Cardiac muscle cell (in vitro differentiated cells and primary cell): Measurements from ENCODE around the gene GPRC5B. TPM values are rescaled to one million over a fixed set of nuclear protein-coding genes. Genes with fewer than 3 reads are reported as not detected.

Experiments
- DNase-seq, 2 donors: peaks; one replicate each; pipeline versions ENCODE4 v3.0.0 to v3.0.0-alpha.2; 2010 to 2017; ENCODE audit warnings: low read depth in 1 of 2, low spot score in 1 of 2
- H3K27ac ChIP-seq: fragments of 200-600 bp; sonication (generic); 2 replicates; pipeline ENCODE4 v1.5.1; 2016
- H3K27me3 ChIP-seq: fragments of 200-600 bp; sonication (generic); 2 replicates; pipeline ENCODE4 v1.6.0; 2016; ENCODE audit warnings: control low read depth
- H3K36me3 ChIP-seq: fragments of 200-600 bp; sonication (generic); 2 replicates; pipeline ENCODE4 v1.5.1; 2016; ENCODE audit warnings: control low read depth
- H3K4me1 ChIP-seq: fragments of 200-600 bp; sonication (generic); 2 replicates; pipeline ENCODE4 v1.8.1; 2017; ENCODE audit warnings: low read depth, mild to moderate bottlenecking, mixed run types
- H3K4me3 ChIP-seq: fragments of 200-600 bp; sonication (generic); 2 replicates; pipeline ENCODE4 v1.5.1; 2016; ENCODE audit warnings: mild to moderate bottlenecking
- H3K9me3 ChIP-seq: fragments of 200-600 bp; sonication (generic); 2 replicates; pipeline ENCODE4 v1.5.1; 2017; ENCODE audit warnings: low read depth, mild to moderate bottlenecking, control low read depth
- polyA plus RNA-seq: library from polyadenylated mRNA; unstranded; fragments of >200 nt; fragmentation: Nextera tagmentation; extraction: Ambion mirVana; gene quantifications from 2 replicates; pipeline ENCODE4 v1.2.1, GENCODE V29; 2016
- total RNA-seq: library from RNA; depleted of rRNA; stranded (reverse); fragments of >200 nt; gene quantifications from 2 replicates; pipeline ENCODE4 v1.2.3, GENCODE V29; 2016
- TF ChIP-seq, protein P1 (sequence below): IDR thresholded peaks from 2 replicates; pipeline ENCODE4 v1.5.1; 2012; ENCODE audit warnings: low read depth, mild to moderate bottlenecking, low read length

GPRC5B gene
- total and polyA plus RNA-seq, 2 experiments from 2014 or later: 14.7 to 15.5 TPM

DNA sequence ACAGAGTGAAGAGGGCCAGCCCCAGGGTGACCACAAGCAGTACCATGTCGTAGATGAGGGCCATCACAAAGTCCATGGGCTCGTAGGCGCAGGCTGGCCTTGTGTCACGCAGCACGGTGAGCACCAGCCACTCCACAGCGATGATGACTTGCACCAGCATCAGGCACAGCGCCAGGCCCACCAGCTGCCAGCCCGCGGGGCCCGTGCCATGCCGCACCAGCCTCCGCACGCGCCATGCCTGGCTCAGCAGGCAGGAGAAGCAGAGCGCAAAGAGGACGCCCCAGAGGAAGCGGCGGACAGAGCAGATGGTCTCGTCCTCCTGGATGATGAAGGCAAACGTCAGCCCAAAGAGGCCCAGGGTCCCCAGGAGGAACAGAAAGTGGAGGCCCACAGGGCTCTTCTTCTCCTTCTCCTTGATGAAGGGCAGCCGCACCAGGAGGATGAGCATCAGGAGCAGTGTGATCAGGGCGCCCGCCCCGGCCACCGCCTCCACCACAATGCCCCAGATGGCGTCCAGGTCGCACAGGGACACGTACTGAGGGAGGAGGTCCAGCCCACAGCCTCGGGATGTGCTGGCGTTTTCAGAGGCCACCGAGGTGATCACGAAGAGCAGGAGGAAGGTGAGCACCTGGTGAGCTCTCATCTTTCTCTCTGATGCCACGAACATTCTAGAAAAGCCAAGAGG, 12.3 kb downstream of the GPRC5B start:
- Histone ChIP-seq H3K27me3 (no peaks in the 10 kb centered on the region), H3K9me3 (no peaks in the 10 kb centered on the region), H3K4me3 (no peak overlapping the region), H3K4me1 (no peaks in the 10 kb centered on the region), H3K27ac (no peak overlapping the region), H3K36me3 (peaks cover 5% of the 10 kb centered on the region)
- no peak for DNase-seq
- TF ChIP-seq, protein P1, sequence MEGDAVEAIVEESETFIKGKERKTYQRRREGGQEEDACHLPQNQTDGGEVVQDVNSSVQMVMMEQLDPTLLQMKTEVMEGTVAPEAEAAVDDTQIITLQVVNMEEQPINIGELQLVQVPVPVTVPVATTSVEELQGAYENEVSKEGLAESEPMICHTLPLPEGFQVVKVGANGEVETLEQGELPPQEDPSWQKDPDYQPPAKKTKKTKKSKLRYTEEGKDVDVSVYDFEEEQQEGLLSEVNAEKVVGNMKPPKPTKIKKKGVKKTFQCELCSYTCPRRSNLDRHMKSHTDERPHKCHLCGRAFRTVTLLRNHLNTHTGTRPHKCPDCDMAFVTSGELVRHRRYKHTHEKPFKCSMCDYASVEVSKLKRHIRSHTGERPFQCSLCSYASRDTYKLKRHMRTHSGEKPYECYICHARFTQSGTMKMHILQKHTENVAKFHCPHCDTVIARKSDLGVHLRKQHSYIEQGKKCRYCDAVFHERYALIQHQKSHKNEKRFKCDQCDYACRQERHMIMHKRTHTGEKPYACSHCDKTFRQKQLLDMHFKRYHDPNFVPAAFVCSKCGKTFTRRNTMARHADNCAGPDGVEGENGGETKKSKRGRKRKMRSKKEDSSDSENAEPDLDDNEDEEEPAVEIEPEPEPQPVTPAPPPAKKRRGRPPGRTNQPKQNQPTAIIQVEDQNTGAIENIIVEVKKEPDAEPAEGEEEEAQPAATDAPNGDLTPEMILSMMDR: no peak

DNA sequence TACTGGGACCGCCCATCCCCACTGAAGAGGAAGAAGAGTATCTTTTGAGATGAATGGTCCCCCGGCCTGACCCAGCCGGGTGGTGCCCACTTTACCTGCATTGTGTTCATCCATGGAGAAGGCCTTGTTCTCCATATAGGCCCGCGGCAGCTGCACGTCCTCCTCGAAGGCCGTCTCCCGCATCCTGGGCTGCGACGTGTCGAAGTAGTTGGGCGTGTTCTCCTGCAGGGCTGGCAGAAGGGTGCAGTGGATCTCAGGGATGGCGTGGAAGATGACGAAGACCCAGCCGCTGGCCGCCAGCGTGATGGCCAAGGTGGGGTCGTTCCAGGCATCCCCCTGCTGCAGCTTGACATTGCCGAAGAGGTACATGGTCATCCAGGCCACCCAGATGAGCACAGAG, 12.9 kb downstream of the GPRC5B start:
- Histone ChIP-seq H3K27ac (no peak overlapping the region), H3K36me3 (peaks cover 5% of the 10 kb centered on the region), H3K9me3 (no peaks in the 10 kb centered on the region), H3K27me3 (no peaks in the 10 kb centered on the region), H3K4me3 (no peak overlapping the region), H3K4me1 (no peaks in the 10 kb centered on the region)
- TF ChIP-seq, protein P1: no peak
- DNase-seq: no peak

DNA sequence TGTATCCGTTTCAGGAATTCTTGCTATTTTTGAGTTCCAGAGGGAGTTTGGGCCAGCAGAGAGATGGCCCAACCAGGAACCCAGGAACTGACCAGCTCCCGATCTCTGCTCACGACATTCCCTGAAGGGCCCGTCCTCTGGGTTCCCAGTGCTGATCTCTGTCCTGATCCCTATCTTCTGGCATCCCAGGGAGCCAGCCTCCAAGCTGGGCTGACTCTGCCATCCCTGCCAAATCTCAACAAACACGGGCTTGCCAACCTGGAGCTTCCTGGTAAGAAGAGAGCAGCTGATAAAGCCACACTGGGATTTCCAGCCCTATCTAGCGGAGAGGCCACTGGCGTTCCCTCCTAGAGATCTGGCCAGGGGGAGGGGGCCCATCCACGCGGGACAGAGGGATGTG, 16.2 kb downstream of the GPRC5B start:
- TF ChIP-seq, protein P1: no peak
- no peaks in the 10 kb centered on the region for H3K9me3 ChIP-seq
- H3K27ac ChIP-seq: no peak overlapping the region
- peaks cover 5% of the 10 kb centered on the region for H3K36me3 ChIP-seq
- H3K27me3 ChIP-seq: no peaks in the 10 kb centered on the region
- H3K4me3 ChIP-seq: no peak overlapping the region
- H3K4me1 ChIP-seq: no peaks in the 10 kb centered on the region
- no peak for DNase-seq

DNA sequence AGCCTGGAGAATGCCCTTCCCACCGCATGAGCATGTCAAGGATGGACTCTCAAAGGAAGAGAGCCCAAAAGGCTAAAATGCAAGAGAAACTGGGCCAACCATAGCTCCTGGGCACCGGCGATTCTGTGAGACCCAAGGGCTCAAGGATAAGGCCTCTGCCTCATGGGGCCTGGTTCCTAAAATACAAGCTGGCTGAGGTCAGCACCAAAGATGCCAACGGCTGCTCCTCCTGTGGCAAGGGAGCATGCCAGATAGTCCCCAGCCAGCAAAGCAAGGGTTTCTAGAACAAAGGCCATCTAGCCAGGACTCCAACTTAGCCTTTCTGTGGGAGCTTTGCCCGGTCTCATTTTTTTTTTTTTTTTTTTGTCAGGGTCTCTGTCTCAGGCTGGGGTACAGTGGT, 20.1 kb downstream of the GPRC5B start:
- TF ChIP-seq, protein P1: no peak
- H3K36me3 ChIP-seq: no peaks in the 10 kb centered on the region

DNA sequence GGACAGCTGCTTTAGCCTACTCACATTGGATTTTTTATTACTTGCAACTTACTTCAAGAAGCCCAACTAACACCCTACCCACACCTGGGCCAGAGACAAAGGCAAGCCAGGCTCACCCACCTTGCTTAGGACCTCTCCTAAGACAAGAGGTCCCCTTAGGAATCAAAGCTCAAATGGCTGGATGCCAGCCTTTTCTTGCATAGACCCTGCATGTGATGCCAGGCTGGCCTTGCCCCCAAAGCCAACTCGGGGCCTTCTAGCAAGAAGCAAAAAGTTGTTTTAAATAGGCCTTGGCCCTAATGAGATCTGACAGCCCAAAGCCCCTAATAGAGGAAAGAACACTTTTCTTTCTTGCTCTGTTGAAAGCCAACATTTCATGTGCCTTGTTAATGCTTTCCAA, 20.7 kb downstream of the GPRC5B start:
- TF ChIP-seq, protein P1: no peak
- Histone ChIP-seq H3K9me3 (no peaks in the 10 kb centered on the region), H3K4me1 (no peaks in the 10 kb centered on the region), H3K4me3 (no peak overlapping the region), H3K27me3 (no peaks in the 10 kb centered on the region), H3K36me3 (no peaks in the 10 kb centered on the region), H3K27ac (no peak overlapping the region)
- DNase-seq: no peak

More for the DNA sequence above, 20.1 kb downstream of the GPRC5B start:
- no peak overlapping the region for H3K4me3 ChIP-seq
- no peaks in the 10 kb centered on the region for H3K9me3 ChIP-seq
- H3K27me3 ChIP-seq: no peaks in the 10 kb centered on the region
- H3K27ac ChIP-seq: no peak overlapping the region
- no peaks in the 10 kb centered on the region for H3K4me1 ChIP-seq
- no peak for DNase-seq
